Parathyroid adenoma (tissue), 2 donors: ENCODE data around the gene C17orf113.
A peak's percentile ranks its signal among the peaks of the same experiment; 100 is the strongest.

Experiments used
- H2AFZ ChIP-seq: fragments of 300-600 bp; sonication (generic); one replicate; pipeline ENCODE4 v1.7.0; 2017; ENCODE audit warnings: antibody characterized with exemption, mild to moderate bottlenecking
- H3K27ac ChIP-seq: fragments of 300-600 bp; sonication (generic); one replicate; pipeline ENCODE4 v1.7.0; 2017
- H3K27me3 ChIP-seq: fragments of 300-600 bp; sonication (generic); one replicate; pipeline ENCODE4 v1.7.0; 2017; ENCODE audit warnings: low read length; ENCODE audit not compliant: control insufficient read depth, insufficient read depth
- H3K36me3 ChIP-seq: fragments of 300-600 bp; sonication (generic); one replicate; pipeline ENCODE4 v1.7.0; 2017; ENCODE audit warnings: low read length; ENCODE audit not compliant: control insufficient read depth, insufficient read depth
- H3K4me1 ChIP-seq: fragments of 300-600 bp; sonication (generic); one replicate; pipeline ENCODE4 v1.7.0; 2017; ENCODE audit warnings: control low read depth
- H3K4me2 ChIP-seq: fragments of 300-600 bp; sonication (generic); one replicate; pipeline ENCODE4 v1.7.0; 2017; ENCODE audit warnings: low read length
- H3K4me3 ChIP-seq: fragments of 300-600 bp; sonication (generic); one replicate; pipeline ENCODE4 v1.7.0; 2017; ENCODE audit warnings: low read depth, low read length
- H3K79me2 ChIP-seq: fragments of 300-600 bp; sonication (generic); one replicate; pipeline ENCODE4 v1.7.0; 2017; ENCODE audit warnings: control low read depth
- H3K9ac ChIP-seq: fragments of 300-600 bp; sonication (generic); one replicate; pipeline ENCODE4 v1.7.0; 2017; ENCODE audit warnings: mild to moderate bottlenecking
- H3K9me3 ChIP-seq: fragments of 300-600 bp; sonication (generic); one replicate; pipeline ENCODE4 v1.7.0; 2017; ENCODE audit warnings: low read length; ENCODE audit not compliant: control insufficient read depth
- CTCF ChIP-seq: fragments of 300-600 bp; sonication (generic); IDR thresholded peaks from one replicate; pipeline ENCODE4 v1.7.0; 2017; ENCODE audit warnings: antibody characterized with exemption, mild to moderate bottlenecking
- donor health status: primary hyperparathyroidism.

Gene C17orf113

GRCh38 chr17:42078396-42079043 is 28.1 kb upstream of the C17orf113 start:
- H3K36me3 ChIP-seq: no peaks in the 10 kb centered on the region
- H3K27ac ChIP-seq: no peak overlapping the region
- peaks cover 4% of the 10 kb centered on the region for H3K4me1 ChIP-seq
- no peaks in the 10 kb centered on the region for H3K9me3 ChIP-seq
- no peaks in the 10 kb centered on the region for H3K27me3 ChIP-seq
- no peak for TF ChIP-seq CTCF
- H3K79me2 ChIP-seq: no peaks in the 10 kb centered on the region
- no peak overlapping the region for H3K4me2 ChIP-seq
- no peak overlapping the region for H3K9ac ChIP-seq
- peak overlapping the region; percentile 50 for H2AFZ ChIP-seq
- H3K4me3 ChIP-seq: no peak overlapping the region

GRCh38 chr17:42077755-42078154 is 27.4 kb upstream of the C17orf113 start:
- H3K27ac ChIP-seq: no peak overlapping the region
- TF ChIP-seq CTCF: no peak
- H3K4me1 ChIP-seq: peaks cover 4% of the 10 kb centered on the region
- no peak overlapping the region for H3K4me2 ChIP-seq
- H3K4me3 ChIP-seq: no peak overlapping the region
- no peaks in the 10 kb centered on the region for H3K27me3 ChIP-seq
- H2AFZ ChIP-seq: no peak overlapping the region
- no peaks in the 10 kb centered on the region for H3K9me3 ChIP-seq
- no peak overlapping the region for H3K9ac ChIP-seq
- H3K79me2 ChIP-seq: no peaks in the 10 kb centered on the region
- H3K36me3 ChIP-seq: no peaks in the 10 kb centered on the region

GRCh38 chr17:42076797-42077559 is 26.6 kb upstream of the C17orf113 start:
- Histone ChIP-seq H3K27ac (no peak overlapping the region), H3K79me2 (no peaks in the 10 kb centered on the region), H3K4me3 (no peak overlapping the region), H3K9ac (no peak overlapping the region), H2AFZ (no peak overlapping the region), H3K27me3 (no peaks in the 10 kb centered on the region), H3K4me1 (peaks cover 4% of the 10 kb centered on the region), H3K9me3 (no peaks in the 10 kb centered on the region), H3K36me3 (no peaks in the 10 kb centered on the region), H3K4me2 (no peak overlapping the region)
- no peak for TF ChIP-seq CTCF

- H2AFZ ChIP-seq: no peak overlapping the region
- TF ChIP-seq CTCF: no peak
- H3K4me2 ChIP-seq: no peak overlapping the region
- H3K4me1 ChIP-seq: peaks cover 4% of the 10 kb centered on the region
- no peaks in the 10 kb centered on the region for H3K27me3 ChIP-seq
- no peaks in the 10 kb centered on the region for H3K79me2 ChIP-seq
- H3K36me3 ChIP-seq: no peaks in the 10 kb centered on the region
- no peak overlapping the region for H3K27ac ChIP-seq
- H3K9ac ChIP-seq: no peak overlapping the region
- H3K9me3 ChIP-seq: no peaks in the 10 kb centered on the region
- H3K4me3 ChIP-seq: no peak overlapping the region
These were observed 25.4 kb upstream of the C17orf113 start for GRCh38 chr17:42075789-42076188.
